Mammary epithelial cell (primary cell): Measurements from ENCODE around the gene HOOK2.

Source experiments
- EZH2 ChIP-seq: IDR thresholded peaks from 2 replicates; pipeline ENCODE4 v1.6.1; 2012; ENCODE audit warnings: low read length, inconsistent platforms, borderline replicate concordance
- TF ChIP-seq, protein P1 (sequence below), 2 donors: IDR thresholded peaks in 1 of 2; conservative IDR thresholded peaks in 1 of 2; 2 replicates each; pipeline ENCODE4 v1.5.1; 2011 to 2012; ENCODE audit warnings: inconsistent platforms in 2 of 2, low read length in 2 of 2, mild to moderate bottlenecking in 2 of 2, control low read depth in 1 of 2, low read depth in 1 of 2; ENCODE audit not compliant: insufficient read depth in 1 of 2; ENCODE audit errors: extremely low read depth in 1 of 2

GRCh38 chr19:12789098-12789903, 13.9 kb upstream of the HOOK2 start:
- TF ChIP-seq, protein P1, sequence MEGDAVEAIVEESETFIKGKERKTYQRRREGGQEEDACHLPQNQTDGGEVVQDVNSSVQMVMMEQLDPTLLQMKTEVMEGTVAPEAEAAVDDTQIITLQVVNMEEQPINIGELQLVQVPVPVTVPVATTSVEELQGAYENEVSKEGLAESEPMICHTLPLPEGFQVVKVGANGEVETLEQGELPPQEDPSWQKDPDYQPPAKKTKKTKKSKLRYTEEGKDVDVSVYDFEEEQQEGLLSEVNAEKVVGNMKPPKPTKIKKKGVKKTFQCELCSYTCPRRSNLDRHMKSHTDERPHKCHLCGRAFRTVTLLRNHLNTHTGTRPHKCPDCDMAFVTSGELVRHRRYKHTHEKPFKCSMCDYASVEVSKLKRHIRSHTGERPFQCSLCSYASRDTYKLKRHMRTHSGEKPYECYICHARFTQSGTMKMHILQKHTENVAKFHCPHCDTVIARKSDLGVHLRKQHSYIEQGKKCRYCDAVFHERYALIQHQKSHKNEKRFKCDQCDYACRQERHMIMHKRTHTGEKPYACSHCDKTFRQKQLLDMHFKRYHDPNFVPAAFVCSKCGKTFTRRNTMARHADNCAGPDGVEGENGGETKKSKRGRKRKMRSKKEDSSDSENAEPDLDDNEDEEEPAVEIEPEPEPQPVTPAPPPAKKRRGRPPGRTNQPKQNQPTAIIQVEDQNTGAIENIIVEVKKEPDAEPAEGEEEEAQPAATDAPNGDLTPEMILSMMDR (conservative IDR thresholded peaks at IDR 0.05 in 1 of 2, IDR thresholded peaks at IDR 0.05 in 1 of 2; ENCODE audit: extremely low read depth in 1 of 2, insufficient read depth in 1 of 2, low read depth in 1 of 2, low read length in 2 of 2): no peak
- no peak for TF ChIP-seq EZH2
